K562 (cell line): Measurements from ENCODE around the gene BDKRB2.

Source experiments
- CHD2 ChIP-seq: IDR thresholded peaks from 2 replicates; pipeline ENCODE4 v1.6.1; 2011; ENCODE audit warnings: low read depth, low read length
- EGR1 ChIP-seq: fragments of 450-650 bp; conservative IDR thresholded peaks from 2 replicates; pipeline ENCODE4 v1.6.1; 2017; ENCODE audit warnings: mild to moderate bottlenecking
- KDM1A ChIP-seq, 2 experiments: fragments of 450-650 bp; IDR thresholded peaks; 2 replicates each; pipeline ENCODE4 v1.6.1; 2016; ENCODE audit warnings: mild to moderate bottlenecking in 2 of 2
- SOX6 ChIP-seq: fragments of 450-650 bp; IDR thresholded peaks from 2 replicates; pipeline ENCODE4 v1.6.1; 2014; ENCODE audit warnings: mild to moderate bottlenecking
- TF ChIP-seq, protein P1 (sequence below): sonication (generic); formaldehyde crosslinking; IDR thresholded peaks from 2 replicates; pipeline ENCODE4 v1.9.0; 2022; ENCODE audit warnings: mild to moderate bottlenecking, missing genetic modification reagents
- TF ChIP-seq, protein P2 (sequence below), 2 experiments: fragments of 450-650 bp in 1 of 2; IDR thresholded peaks; 2 replicates each; pipeline ENCODE4 v1.6.1; 2011 to 2017; ENCODE audit warnings: low read depth in 2 of 2, antibody characterized with exemption in 1 of 2, borderline replicate concordance in 1 of 2, low read length in 1 of 2, mild to moderate bottlenecking in 1 of 2, mixed read lengths in 1 of 2; ENCODE audit not compliant: control insufficient read depth in 1 of 2
- TF ChIP-seq, protein P3 (sequence below): fragments of 450-650 bp; formaldehyde crosslinking; IDR thresholded peaks from 2 replicates; pipeline ENCODE4 v1.4.0; 2022; ENCODE audit warnings: missing genetic modification characterization
- TF ChIP-seq, protein P4 (sequence below), 3 experiments: IDR thresholded peaks in 2 of 3; conservative IDR thresholded peaks in 1 of 3; 2 replicates each; pipeline ENCODE4 v1.5.1; 2011 to 2012; ENCODE audit warnings: low read length in 3 of 3, mild to moderate bottlenecking in 3 of 3, control low read depth in 2 of 3, improper control_type of control experiment in 1 of 3, inconsistent platforms in 1 of 3, low read depth in 1 of 3, mixed read lengths in 1 of 3, moderate library complexity in 1 of 3; ENCODE audit not compliant: insufficient read depth in 2 of 3

DNA sequence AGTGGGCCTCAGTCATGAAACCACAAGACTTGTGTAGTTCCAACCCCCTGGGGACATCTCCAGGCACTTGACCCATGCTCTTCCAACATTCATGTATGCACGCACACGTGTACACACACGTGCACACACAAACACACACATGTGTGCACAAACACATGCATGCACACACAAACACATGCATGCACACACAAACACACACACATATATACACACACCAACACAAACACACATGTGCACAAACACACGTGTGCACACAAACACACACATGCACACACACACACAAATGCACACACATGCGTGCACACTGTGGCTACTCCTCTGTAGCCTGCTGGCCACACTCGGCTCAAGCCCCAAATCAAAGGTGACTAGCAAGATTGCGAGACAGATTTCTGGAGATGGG is 22.8 kb downstream of the BDKRB2 start:
- TF ChIP-seq KDM1A (IDR thresholded peaks at IDR 0.05) (no peak), EGR1 (no peak), CHD2 (no peak), SOX6 (no peak)
- TF ChIP-seq, protein P1, sequence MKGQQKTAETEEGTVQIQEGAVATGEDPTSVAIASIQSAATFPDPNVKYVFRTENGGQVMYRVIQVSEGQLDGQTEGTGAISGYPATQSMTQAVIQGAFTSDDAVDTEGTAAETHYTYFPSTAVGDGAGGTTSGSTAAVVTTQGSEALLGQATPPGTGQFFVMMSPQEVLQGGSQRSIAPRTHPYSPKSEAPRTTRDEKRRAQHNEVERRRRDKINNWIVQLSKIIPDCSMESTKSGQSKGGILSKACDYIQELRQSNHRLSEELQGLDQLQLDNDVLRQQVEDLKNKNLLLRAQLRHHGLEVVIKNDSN (CRISPR knock-in tag) = no peak
- TF ChIP-seq, protein P2, sequence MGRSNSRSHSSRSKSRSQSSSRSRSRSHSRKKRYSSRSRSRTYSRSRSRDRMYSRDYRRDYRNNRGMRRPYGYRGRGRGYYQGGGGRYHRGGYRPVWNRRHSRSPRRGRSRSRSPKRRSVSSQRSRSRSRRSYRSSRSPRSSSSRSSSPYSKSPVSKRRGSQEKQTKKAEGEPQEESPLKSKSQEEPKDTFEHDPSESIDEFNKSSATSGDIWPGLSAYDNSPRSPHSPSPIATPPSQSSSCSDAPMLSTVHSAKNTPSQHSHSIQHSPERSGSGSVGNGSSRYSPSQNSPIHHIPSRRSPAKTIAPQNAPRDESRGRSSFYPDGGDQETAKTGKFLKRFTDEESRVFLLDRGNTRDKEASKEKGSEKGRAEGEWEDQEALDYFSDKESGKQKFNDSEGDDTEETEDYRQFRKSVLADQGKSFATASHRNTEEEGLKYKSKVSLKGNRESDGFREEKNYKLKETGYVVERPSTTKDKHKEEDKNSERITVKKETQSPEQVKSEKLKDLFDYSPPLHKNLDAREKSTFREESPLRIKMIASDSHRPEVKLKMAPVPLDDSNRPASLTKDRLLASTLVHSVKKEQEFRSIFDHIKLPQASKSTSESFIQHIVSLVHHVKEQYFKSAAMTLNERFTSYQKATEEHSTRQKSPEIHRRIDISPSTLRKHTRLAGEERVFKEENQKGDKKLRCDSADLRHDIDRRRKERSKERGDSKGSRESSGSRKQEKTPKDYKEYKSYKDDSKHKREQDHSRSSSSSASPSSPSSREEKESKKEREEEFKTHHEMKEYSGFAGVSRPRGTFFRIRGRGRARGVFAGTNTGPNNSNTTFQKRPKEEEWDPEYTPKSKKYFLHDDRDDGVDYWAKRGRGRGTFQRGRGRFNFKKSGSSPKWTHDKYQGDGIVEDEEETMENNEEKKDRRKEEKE (IDR thresholded peaks at IDR 0.05; ENCODE audit: borderline replicate concordance in 1 of 2, control insufficient read depth in 1 of 2, low read depth in 2 of 2, low read length in 1 of 2) = no peak
- TF ChIP-seq, protein P3, sequence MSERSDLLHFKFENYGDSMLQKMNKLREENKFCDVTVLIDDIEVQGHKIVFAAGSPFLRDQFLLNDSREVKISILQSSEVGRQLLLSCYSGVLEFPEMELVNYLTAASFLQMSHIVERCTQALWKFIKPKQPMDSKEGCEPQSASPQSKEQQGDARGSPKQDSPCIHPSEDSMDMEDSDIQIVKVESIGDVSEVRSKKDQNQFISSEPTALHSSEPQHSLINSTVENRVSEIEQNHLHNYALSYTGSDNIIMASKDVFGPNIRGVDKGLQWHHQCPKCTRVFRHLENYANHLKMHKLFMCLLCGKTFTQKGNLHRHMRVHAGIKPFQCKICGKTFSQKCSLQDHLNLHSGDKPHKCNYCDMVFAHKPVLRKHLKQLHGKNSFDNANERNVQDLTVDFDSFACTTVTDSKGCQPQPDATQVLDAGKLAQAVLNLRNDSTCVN (CRISPR knock-in tag) = no peak
- TF ChIP-seq, protein P4, sequence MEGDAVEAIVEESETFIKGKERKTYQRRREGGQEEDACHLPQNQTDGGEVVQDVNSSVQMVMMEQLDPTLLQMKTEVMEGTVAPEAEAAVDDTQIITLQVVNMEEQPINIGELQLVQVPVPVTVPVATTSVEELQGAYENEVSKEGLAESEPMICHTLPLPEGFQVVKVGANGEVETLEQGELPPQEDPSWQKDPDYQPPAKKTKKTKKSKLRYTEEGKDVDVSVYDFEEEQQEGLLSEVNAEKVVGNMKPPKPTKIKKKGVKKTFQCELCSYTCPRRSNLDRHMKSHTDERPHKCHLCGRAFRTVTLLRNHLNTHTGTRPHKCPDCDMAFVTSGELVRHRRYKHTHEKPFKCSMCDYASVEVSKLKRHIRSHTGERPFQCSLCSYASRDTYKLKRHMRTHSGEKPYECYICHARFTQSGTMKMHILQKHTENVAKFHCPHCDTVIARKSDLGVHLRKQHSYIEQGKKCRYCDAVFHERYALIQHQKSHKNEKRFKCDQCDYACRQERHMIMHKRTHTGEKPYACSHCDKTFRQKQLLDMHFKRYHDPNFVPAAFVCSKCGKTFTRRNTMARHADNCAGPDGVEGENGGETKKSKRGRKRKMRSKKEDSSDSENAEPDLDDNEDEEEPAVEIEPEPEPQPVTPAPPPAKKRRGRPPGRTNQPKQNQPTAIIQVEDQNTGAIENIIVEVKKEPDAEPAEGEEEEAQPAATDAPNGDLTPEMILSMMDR (IDR thresholded peaks at IDR 0.05 in 2 of 3, conservative IDR thresholded peaks at IDR 0.05 in 1 of 3; ENCODE audit: insufficient read depth in 2 of 3, low read depth in 1 of 3, low read length in 3 of 3) = no peak
